ENCODE measurements around the gene DTX1.
A peak's percentile ranks its signal among the peaks of the same experiment; 100 is the strongest.

DTX1 gene

GRCh38 chr12:113118142-113118541 is 61.6 kb downstream of the DTX1 start:
- Histone ChIP-seq H3K27ac (ENCODE audit: insufficient read depth in 1 of 2, low read depth in 1 of 2, low read length in 2 of 2, poor library complexity in 1 of 2, severe bottlenecking in 2 of 2) (no peak overlapping the region), H3K4me3 (ENCODE audit: control insufficient read depth in 1 of 7, extremely low read depth in 1 of 7, insufficient read depth in 4 of 7, low read depth in 2 of 7, low read length in 6 of 7) (no peak overlapping the region), H3K9me3 (ENCODE audit: control extremely low read depth in 1 of 5, control insufficient read depth in 4 of 5, insufficient read depth in 2 of 5, low read depth in 1 of 5, low read length in 4 of 5) (peaks cover 0 to 1% (median 0%) of the 10 kb centered on the region in 5 experiments), H3K36me3 (ENCODE audit: control insufficient read depth in 4 of 4, insufficient read depth in 4 of 4, low read length in 3 of 4) (no peaks in the 10 kb centered on the region), H3K4me1 (ENCODE audit: control extremely low read depth in 1 of 4, control insufficient read depth in 4 of 4, insufficient read depth in 4 of 4, low read length in 3 of 4) (no peaks in the 10 kb centered on the region), H3K27me3 (replicated peaks in 2 of 5; ENCODE audit: control insufficient read depth in 4 of 5, insufficient read depth in 5 of 5, low read length in 4 of 5) (no peaks in the 10 kb centered on the region)
- POLR2A ChIA-PET, result no interaction called here
- CTCF ChIA-PET, result interaction anchor here (1.5 to 4.6 kb wide), 2 partner anchors 17 to 69 kb away, joined by 4 to 22 read pairs; partner anchors contain the start of gene RASAL1
- DNase-seq, result no peak
- WGBS (ENCODE audit: insufficient coverage), result no CpG with 5 or more reads among the region's 1 CpG

GRCh38 chr12:113119980-113120669 is 63.6 kb downstream of the DTX1 start:
- POLR2A ChIA-PET, result no interaction called here
- no peaks in the 10 kb centered on the region for H3K36me3 ChIP-seq (ENCODE audit: control insufficient read depth in 4 of 4, insufficient read depth in 4 of 4, low read length in 3 of 4)
- peaks cover 0 to 3% (median 0%) of the 10 kb centered on the region in 5 experiments for H3K9me3 ChIP-seq (ENCODE audit: control extremely low read depth in 1 of 5, control insufficient read depth in 4 of 5, insufficient read depth in 2 of 5, low read depth in 1 of 5, low read length in 4 of 5)
- no peak for DNase-seq
- H3K27me3 ChIP-seq (replicated peaks in 2 of 5; ENCODE audit: control insufficient read depth in 4 of 5, insufficient read depth in 5 of 5, low read length in 4 of 5), result no peaks in the 10 kb centered on the region
- H3K4me1 ChIP-seq (ENCODE audit: control extremely low read depth in 1 of 4, control insufficient read depth in 4 of 4, insufficient read depth in 4 of 4, low read length in 3 of 4), result no peaks in the 10 kb centered on the region
- H3K27ac ChIP-seq (ENCODE audit: insufficient read depth in 1 of 2, low read depth in 1 of 2, low read length in 2 of 2, poor library complexity in 1 of 2, severe bottlenecking in 2 of 2), result no peak overlapping the region
- H3K4me3 ChIP-seq (ENCODE audit: control insufficient read depth in 1 of 7, extremely low read depth in 1 of 7, insufficient read depth in 4 of 7, low read depth in 2 of 7, low read length in 6 of 7), result no peak overlapping the region
- CTCF ChIA-PET, result interaction anchor here (1.0 to 4.6 kb wide), 8 partner anchors 8 to 127 kb away, joined by 3 to 22 read pairs (median 4); partner anchors contain the start of gene RASAL1
- 42% methylated on average over 2 of the region's 4 CpGs for WGBS (ENCODE audit: insufficient coverage)

GRCh38 chr12:113120670-113121370 is 64.3 kb downstream of the DTX1 start:
- H3K27ac ChIP-seq (ENCODE audit: insufficient read depth in 1 of 2, low read depth in 1 of 2, low read length in 2 of 2, poor library complexity in 1 of 2, severe bottlenecking in 2 of 2), result no peak overlapping the region
- H3K36me3 ChIP-seq (ENCODE audit: control insufficient read depth in 4 of 4, insufficient read depth in 4 of 4, low read length in 3 of 4), result no peaks in the 10 kb centered on the region
- DNase-seq, result no peak
- H3K4me1 ChIP-seq (ENCODE audit: control extremely low read depth in 1 of 4, control insufficient read depth in 4 of 4, insufficient read depth in 4 of 4, low read length in 3 of 4), result no peaks in the 10 kb centered on the region
- peaks cover 0 to 3% (median 0%) of the 10 kb centered on the region in 5 experiments for H3K9me3 ChIP-seq (ENCODE audit: control extremely low read depth in 1 of 5, control insufficient read depth in 4 of 5, insufficient read depth in 2 of 5, low read depth in 1 of 5, low read length in 4 of 5)
- ChIA-PET CTCF (interaction anchor here (0.8 to 4.6 kb wide), 7 partner anchors 9 to 58 kb away, joined by 3 to 22 read pairs (median 4); partner anchors contain the start of gene RASAL1), POLR2A (no interaction called here)
- WGBS (ENCODE audit: insufficient coverage), result 97% methylated on average over 3 of the region's 3 CpGs
- no peaks in the 10 kb centered on the region for H3K27me3 ChIP-seq (replicated peaks in 2 of 5; ENCODE audit: control insufficient read depth in 4 of 5, insufficient read depth in 5 of 5, low read length in 4 of 5)
- no peak overlapping the region for H3K4me3 ChIP-seq (ENCODE audit: control insufficient read depth in 1 of 7, extremely low read depth in 1 of 7, insufficient read depth in 4 of 7, low read depth in 2 of 7, low read length in 6 of 7)

GRCh38 chr12:113127791-113128199 is 71.3 kb downstream of the DTX1 start:
- no peaks in the 10 kb centered on the region for H3K36me3 ChIP-seq (ENCODE audit: control insufficient read depth in 4 of 4, insufficient read depth in 4 of 4, low read length in 3 of 4)
- WGBS (ENCODE audit: insufficient coverage), result 45% methylated on average over 13 of the region's 15 CpGs
- H3K27me3 ChIP-seq (replicated peaks in 2 of 5; ENCODE audit: control insufficient read depth in 4 of 5, insufficient read depth in 5 of 5, low read length in 4 of 5), result no peaks in the 10 kb centered on the region
- no peak for DNase-seq
- ChIA-PET CTCF (interaction anchor here (1.5 kb wide), 1 partner anchor 24 kb away, joined by 3 read pairs; no protein-coding TSS in a partner anchor), POLR2A (no interaction called here)
- H3K9me3 ChIP-seq (ENCODE audit: control extremely low read depth in 1 of 5, control insufficient read depth in 4 of 5, insufficient read depth in 2 of 5, low read depth in 1 of 5, low read length in 4 of 5), result peaks cover 0 to 3% (median 0%) of the 10 kb centered on the region in 5 experiments
- no peak overlapping the region for H3K27ac ChIP-seq (ENCODE audit: insufficient read depth in 1 of 2, low read depth in 1 of 2, low read length in 2 of 2, poor library complexity in 1 of 2, severe bottlenecking in 2 of 2)
- no peak overlapping the region for H3K4me3 ChIP-seq (ENCODE audit: control insufficient read depth in 1 of 7, extremely low read depth in 1 of 7, insufficient read depth in 4 of 7, low read depth in 2 of 7, low read length in 6 of 7)
- peaks cover 0 to 5% (median 2%) of the 10 kb centered on the region in 4 experiments for H3K4me1 ChIP-seq (ENCODE audit: control extremely low read depth in 1 of 4, control insufficient read depth in 4 of 4, insufficient read depth in 4 of 4, low read length in 3 of 4)

- no peaks in the 10 kb centered on the region for H3K9me3 ChIP-seq (ENCODE audit: control extremely low read depth in 1 of 5, control insufficient read depth in 4 of 5, insufficient read depth in 2 of 5, low read depth in 1 of 5, low read length in 4 of 5)
- WGBS (ENCODE audit: insufficient coverage), result 70% methylated on average over 8 of the region's 9 CpGs
- POLR2A ChIA-PET, result no interaction called here
- H3K4me3 ChIP-seq (ENCODE audit: control insufficient read depth in 1 of 7, extremely low read depth in 1 of 7, insufficient read depth in 4 of 7, low read depth in 2 of 7, low read length in 6 of 7), result no peak overlapping the region
- no peak overlapping the region for H3K27ac ChIP-seq (ENCODE audit: insufficient read depth in 1 of 2, low read depth in 1 of 2, low read length in 2 of 2, poor library complexity in 1 of 2, severe bottlenecking in 2 of 2)
- H3K36me3 ChIP-seq (ENCODE audit: control insufficient read depth in 4 of 4, insufficient read depth in 4 of 4, low read length in 3 of 4), result no peaks in the 10 kb centered on the region
- H3K27me3 ChIP-seq (replicated peaks in 2 of 5; ENCODE audit: control insufficient read depth in 4 of 5, insufficient read depth in 5 of 5, low read length in 4 of 5), result no peaks in the 10 kb centered on the region
- peak in 2 of 3 donors; percentile 42 to 52 for DNase-seq
- CTCF ChIA-PET, result interaction anchor here (1.0 to 3.1 kb wide), 4 partner anchors 12 to 45 kb away, joined by 3 to 19 read pairs (median 4); no protein-coding TSS in a partner anchor
- peaks cover 0 to 5% (median 2%) of the 10 kb centered on the region in 4 experiments for H3K4me1 ChIP-seq (ENCODE audit: control extremely low read depth in 1 of 4, control insufficient read depth in 4 of 4, insufficient read depth in 4 of 4, low read length in 3 of 4)
These were observed 72.5 kb downstream of the DTX1 start for GRCh38 chr12:113128802-113129663.

- Histone ChIP-seq H3K27me3 (replicated peaks in 2 of 5; ENCODE audit: control insufficient read depth in 4 of 5, insufficient read depth in 5 of 5, low read length in 4 of 5) (peaks cover 0 to 3% (median 1%) of the 10 kb centered on the region in 5 experiments), H3K4me1 (ENCODE audit: control extremely low read depth in 1 of 4, control insufficient read depth in 4 of 4, insufficient read depth in 4 of 4, low read length in 3 of 4) (peaks cover 0 to 11% (median 4%) of the 10 kb centered on the region in 4 experiments), H3K9me3 (ENCODE audit: control extremely low read depth in 1 of 5, control insufficient read depth in 4 of 5, insufficient read depth in 2 of 5, low read depth in 1 of 5, low read length in 4 of 5) (no peaks in the 10 kb centered on the region), H3K27ac (ENCODE audit: insufficient read depth in 1 of 2, low read depth in 1 of 2, low read length in 2 of 2, poor library complexity in 1 of 2, severe bottlenecking in 2 of 2) (no peak overlapping the region), H3K4me3 (ENCODE audit: control insufficient read depth in 1 of 7, extremely low read depth in 1 of 7, insufficient read depth in 4 of 7, low read depth in 2 of 7, low read length in 6 of 7) (no peak overlapping the region), H3K36me3 (ENCODE audit: control insufficient read depth in 4 of 4, insufficient read depth in 4 of 4, low read length in 3 of 4) (no peaks in the 10 kb centered on the region)
- POLR2A ChIA-PET, result interaction anchor here (0.7 kb wide), 1 partner anchor 28 kb away, joined by 3 read pairs; no protein-coding TSS in a partner anchor
- DNase-seq, result no peak
- WGBS (ENCODE audit: insufficient coverage), result 95% methylated on average over 9 of the region's 17 CpGs
- CTCF ChIA-PET, result interaction anchor here (1.0 to 3.1 kb wide), 6 partner anchors 11 to 45 kb away, joined by 3 to 19 read pairs (median 3); no protein-coding TSS in a partner anchor
These were observed 73.3 kb downstream of the DTX1 start for GRCh38 chr12:113129664-113130456.

Measured in common myeloid progenitor, CD34-positive (primary cell).